Measurements from ENCODE around the gene SRC.

GRCh38 chr20:37345339-37346235, at the start of gene SRC:
- TF ChIP-seq POLR2A (IDR thresholded peaks at IDR 0.05; ENCODE audit: low read length) (no peak), GATA1 (IDR thresholded peaks at IDR 0.05; ENCODE audit: low read depth, low read length) (no peak)

Data from erythroblast (primary cell).